Heart right ventricle (tissue), 16 donors: ENCODE data around the gene DNAI2. TPM values are rescaled to one million over a fixed set of nuclear protein-coding genes. Genes with fewer than 3 reads are reported as not detected.

Experiments used
- ATAC-seq, 8 donors: fragments of 200-7000 bp; cut with Tn5 transposase; one replicate each; pipeline ENCODE4 v1.9.1; 2020; ENCODE audit warnings: mild to moderate bottlenecking in 8 of 8, moderate library complexity in 8 of 8, moderate number of reproducible peaks in 1 of 8
- DNase-seq, 2 donors: peaks; one replicate each; pipeline ENCODE4 v3.0.0-alpha.2; 2020
- H3K27ac ChIP-seq, 10 donors: fragments of 200-600 bp; sonication (generic) in 2 of 10; one replicate each; pipeline versions ENCODE4 v1.5.0 to v1.8.0; 2020 to 2022; ENCODE audit warnings: mild to moderate bottlenecking in 3 of 10
- H3K27me3 ChIP-seq, 7 donors: fragments of 200-600 bp; one replicate each; pipeline ENCODE4 v1.8.0; 2021 to 2022; ENCODE audit warnings: mild to moderate bottlenecking in 2 of 7
- H3K36me3 ChIP-seq, 9 donors: fragments of 200-600 bp; sonication (generic) in 1 of 9; one replicate each; pipeline versions ENCODE4 v1.5.0 to v1.8.0; 2020 to 2022; ENCODE audit warnings: mild to moderate bottlenecking in 2 of 9
- H3K4me1 ChIP-seq, 9 donors: fragments of 200-600 bp; sonication (generic) in 1 of 9; one replicate each; pipeline versions ENCODE4 v1.5.0 to v1.8.0; 2020 to 2022; ENCODE audit warnings: mild to moderate bottlenecking in 4 of 9
- H3K4me3 ChIP-seq, 10 donors: fragments of 200-600 bp; sonication (generic) in 2 of 10; one replicate each; pipeline versions ENCODE4 v1.5.0 to v1.8.0; 2020 to 2022; ENCODE audit warnings: mild to moderate bottlenecking in 7 of 10, moderate library complexity in 2 of 10
- H3K9me3 ChIP-seq, 11 donors: fragments of 200-600 bp in 10 of 11; sonication (generic) in 2 of 11; one replicate each; pipeline versions ENCODE4 v1.5.0 to v1.8.0; 2013 to 2022; ENCODE audit warnings: mild to moderate bottlenecking in 2 of 11, control low read depth in 1 of 11, moderate library complexity in 1 of 11
- WGBS, 2 donors: extraction: QIAGEN DNeasy Blood & Tissue Kit; methylation state at CpG; one replicate each; pipeline ENCODE4 v1.1.7; 2013; ENCODE audit warnings: inconsistent platforms in 1 of 2; 5-methylcytosine and 5-hydroxymethylcytosine counted together
- intact Hi-C, 10 donors: fragments of 100-400 bp; cut with DNase I; formaldehyde crosslinking; loops; one replicate each; pipeline versions ENCODE4 v1.11.1 to v1.14.2; 2022
- polyA plus RNA-seq, 2 donors: library from polyadenylated mRNA; stranded (reverse); fragments of 200-250 nt; gene quantifications; one replicate each; pipeline ENCODE4 v1.2.3, GENCODE V29; 2013
- total RNA-seq, 10 donors: library from RNA; stranded (reverse); fragmentation: NEBNext Ultra II Directional in 3 of 10; extraction: Animal tissue kit (Norgen Biotek cat#: 25700) in 3 of 10; gene quantifications; one replicate each; pipeline versions ENCODE4 v1.2.1 to v1.2.4, GENCODE V29; 2021 to 2023
- TF ChIP-seq, protein P1 (sequence below), 9 donors: fragments of 200-600 bp; sonication (generic) in 2 of 9; IDR thresholded peaks; one replicate each; pipeline versions ENCODE4 v1.5.0 to v1.8.0; 2021 to 2022; ENCODE audit warnings: antibody characterized with exemption in 9 of 9, mild to moderate bottlenecking in 5 of 9, moderate library complexity in 1 of 9
- donor health status: Arrhythmogenic right ventricular cardiomyopathy.
- donor health status: ischemic (EF 13 %, LVEDD 7.1; RV severe dilation, severe dysfunction).
- donor health status: healthy with polysubstance abuse.
- donor health status: DM: no; HTN: yes; CAD: no.
- donor health status: DM: no; HTN: no; CAD: no.
- donor health status: ischemic (EF 25% LVEDD 6.9; RV normal size, moderate dysfunction).
- donor health status: ischemic (EF 25% LVEDD 5.7; RV mildly dilated, moderate dysfunction).
- donor health status: healthy.
- donor health status: DM: yes; HTN: yes; CAD: no.
- donor health status: Ischemic cardiomyopathy.
- donor health status: ischemic (EF 35%, LVEDD 5.7; RV mildly dilated, moderate dysfunction).
- donor health status: nonischemic (EF 11% LVEDD 7.7; RV severe dilation, severe dysfunction).
- donor health status: DM: yes; HTN: yes; CAD: no.
- donor health status: PGD.
- donor health status: ischemic (EF 29% LVEDD 5.4; RV normal size, mild dysfunction).
- donor health status: nonischemic (EF 23%, LVEDD 6.1; RV moderate dilation, normal function).

DNAI2 gene
- total and polyA plus RNA-seq, 12 donors = 0.16 TPM; not detected in 11

DNA sequence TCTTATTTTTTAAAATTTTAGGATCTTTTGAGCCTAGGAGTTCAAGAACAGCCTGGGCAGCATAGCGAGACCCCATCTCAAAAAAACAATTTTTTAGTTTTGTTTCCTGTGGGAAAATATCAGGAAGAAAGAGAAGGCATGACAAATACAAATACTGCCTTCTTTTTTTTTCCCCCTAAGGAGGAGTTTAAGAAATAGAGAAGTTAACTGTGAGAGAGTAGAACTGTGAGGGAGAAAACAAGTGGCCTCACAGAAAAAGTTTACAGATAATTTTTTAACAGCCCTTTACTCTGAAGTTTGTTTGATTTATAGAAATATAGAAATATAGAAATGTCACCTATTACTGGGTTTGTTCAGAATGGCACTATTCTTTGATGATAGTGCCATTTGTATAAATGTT lies 39.5 kb upstream of the DNAI2 start:
- WGBS, 2 donors = 75 to 93% methylated on average over 1 of the region's 1 CpG
- TF ChIP-seq, protein P1, sequence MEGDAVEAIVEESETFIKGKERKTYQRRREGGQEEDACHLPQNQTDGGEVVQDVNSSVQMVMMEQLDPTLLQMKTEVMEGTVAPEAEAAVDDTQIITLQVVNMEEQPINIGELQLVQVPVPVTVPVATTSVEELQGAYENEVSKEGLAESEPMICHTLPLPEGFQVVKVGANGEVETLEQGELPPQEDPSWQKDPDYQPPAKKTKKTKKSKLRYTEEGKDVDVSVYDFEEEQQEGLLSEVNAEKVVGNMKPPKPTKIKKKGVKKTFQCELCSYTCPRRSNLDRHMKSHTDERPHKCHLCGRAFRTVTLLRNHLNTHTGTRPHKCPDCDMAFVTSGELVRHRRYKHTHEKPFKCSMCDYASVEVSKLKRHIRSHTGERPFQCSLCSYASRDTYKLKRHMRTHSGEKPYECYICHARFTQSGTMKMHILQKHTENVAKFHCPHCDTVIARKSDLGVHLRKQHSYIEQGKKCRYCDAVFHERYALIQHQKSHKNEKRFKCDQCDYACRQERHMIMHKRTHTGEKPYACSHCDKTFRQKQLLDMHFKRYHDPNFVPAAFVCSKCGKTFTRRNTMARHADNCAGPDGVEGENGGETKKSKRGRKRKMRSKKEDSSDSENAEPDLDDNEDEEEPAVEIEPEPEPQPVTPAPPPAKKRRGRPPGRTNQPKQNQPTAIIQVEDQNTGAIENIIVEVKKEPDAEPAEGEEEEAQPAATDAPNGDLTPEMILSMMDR (IDR thresholded peaks at IDR 0.05) = no peak
- H3K36me3 ChIP-seq = peaks cover 0 to 55% (median 4%) of the 10 kb centered on the region in 9 donors
- ATAC-seq (no peak), DNase-seq (no peak)
- H3K27ac ChIP-seq = peak overlapping the region in 8 of 10 donors; percentile 2 to 88 (median 62)
- peaks cover 0 to 54% (median 32%) of the 10 kb centered on the region in 9 donors for H3K4me1 ChIP-seq
- intact Hi-C loops = loop anchor here in 2 of 10 donors (2.0 kb wide), 1 partner anchor 20 kb away; no protein-coding TSS in a partner anchor
- no peak overlapping the region for H3K4me3 ChIP-seq
- H3K9me3 ChIP-seq = no peaks in the 10 kb centered on the region
- no peaks in the 10 kb centered on the region for H3K27me3 ChIP-seq

DNA sequence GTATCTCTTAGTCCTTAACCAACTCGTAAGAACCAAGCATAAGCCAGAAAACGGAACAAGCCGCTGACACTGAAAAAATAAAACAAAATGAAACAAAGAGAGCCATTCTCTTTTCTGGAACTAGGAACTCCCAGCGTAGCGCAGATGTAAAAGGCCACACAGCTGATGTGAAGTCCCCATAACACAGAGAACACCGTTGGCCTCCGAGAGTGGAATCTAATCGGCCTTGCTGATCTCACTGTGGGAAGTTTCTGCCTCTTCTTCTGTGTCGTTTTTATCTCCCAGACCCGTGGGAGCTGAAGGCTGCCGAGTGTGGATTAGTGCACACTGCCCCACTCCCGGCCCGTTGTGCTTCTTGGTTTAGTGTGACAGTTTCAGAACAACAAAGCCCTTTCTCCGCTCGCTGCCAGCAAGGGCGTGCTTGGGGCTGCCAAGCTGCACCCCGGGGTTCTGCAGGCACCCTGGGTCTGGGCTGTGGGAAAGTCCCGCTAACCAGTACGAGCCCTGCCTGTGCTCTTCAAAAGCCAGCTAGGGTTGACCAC lies 38.9 kb upstream of the DNAI2 start:
- 38 to 48% methylated on average over 19 of the region's 19 CpGs for WGBS, 2 donors
- TF ChIP-seq, protein P1 (IDR thresholded peaks at IDR 0.05) = no peak
- intact Hi-C loops = loop anchor here in 2 of 10 donors (2.0 kb wide), 1 partner anchor 20 kb away; no protein-coding TSS in a partner anchor
- Histone ChIP-seq H3K4me3 (peak overlapping the region in 6 of 10 donors; percentile 4 to 31 (median 21)), H3K36me3 (peaks cover 0 to 50% (median 4%) of the 10 kb centered on the region in 9 donors), H3K27me3 (no peaks in the 10 kb centered on the region), H3K9me3 (no peaks in the 10 kb centered on the region), H3K4me1 (peaks cover 0 to 60% (median 34%) of the 10 kb centered on the region in 9 donors), H3K27ac (peak overlapping the region in 8 of 10 donors; percentile 2 to 88 (median 62))
- DNase-seq = no peak
- ATAC-seq = peak in 6 of 8 donors; percentile 21 to 41 (median 30)

DNA sequence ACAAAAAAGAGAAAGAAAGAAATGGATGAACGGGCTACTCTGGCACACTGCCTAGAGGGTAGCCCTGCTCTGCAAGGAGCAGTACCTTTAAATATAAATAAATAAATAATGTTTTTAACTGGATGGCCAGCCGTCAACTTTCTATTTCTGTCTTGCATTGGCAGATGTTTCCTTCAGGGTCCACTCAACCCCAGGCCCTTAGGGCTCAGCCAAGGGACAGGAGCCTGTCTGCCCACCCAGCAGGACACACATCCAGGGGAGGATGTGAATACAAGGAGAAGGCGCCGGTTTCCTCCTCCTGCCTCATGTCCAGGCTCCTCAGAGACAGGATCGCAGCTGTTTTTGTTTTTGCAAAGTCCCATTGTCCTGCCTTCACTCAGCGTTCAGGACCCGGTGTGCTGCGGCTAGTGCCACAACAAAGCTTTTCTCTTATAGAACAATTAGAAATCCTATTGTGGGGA lies 38.1 kb upstream of the DNAI2 start:
- peak overlapping the region in 9 of 10 donors; percentile 2 to 88 (median 57) for H3K27ac ChIP-seq
- DNase-seq (peak in 1 of 2 donors; percentile 32), ATAC-seq (peak; percentile 23 to 79 (median 60))
- H3K27me3 ChIP-seq = no peaks in the 10 kb centered on the region
- intact Hi-C loops = loop anchor here in 2 of 10 donors (2.0 kb wide), 1 partner anchor 21 kb away; no protein-coding TSS in a partner anchor
- peaks cover 0 to 42% (median 4%) of the 10 kb centered on the region in 9 donors for H3K36me3 ChIP-seq
- WGBS, 2 donors = 25 to 27% methylated on average over 8 of the region's 8 CpGs
- TF ChIP-seq, protein P1 (IDR thresholded peaks at IDR 0.05) = no peak
- no peaks in the 10 kb centered on the region for H3K9me3 ChIP-seq
- no peak overlapping the region for H3K4me3 ChIP-seq
- peaks cover 2 to 69% (median 42%) of the 10 kb centered on the region in 9 donors for H3K4me1 ChIP-seq

DNA sequence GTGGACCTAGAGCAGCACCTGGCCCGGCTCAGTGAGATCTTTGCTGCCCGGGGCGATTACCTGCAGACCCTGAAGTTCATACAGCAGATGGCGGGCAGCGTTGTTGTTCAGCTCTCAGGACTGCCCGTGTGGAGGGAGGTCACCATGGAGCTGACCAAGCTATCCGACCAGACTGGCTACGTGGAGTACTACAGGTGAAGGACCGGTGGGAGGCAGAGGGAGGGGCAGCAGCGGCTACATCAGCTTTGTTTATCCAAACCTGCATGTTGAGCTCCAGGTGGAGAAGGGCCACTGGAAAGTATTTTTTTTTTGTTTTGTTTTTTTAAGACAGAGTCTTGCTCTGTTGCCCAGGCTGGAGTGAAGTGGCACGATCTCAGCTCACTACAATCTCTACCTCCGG lies 36.7 kb upstream of the DNAI2 start:
- DNase-seq = no peak
- no peak overlapping the region for H3K4me3 ChIP-seq
- intact Hi-C loops = no loop called here
- 92 to 96% methylated on average over 12 of the region's 12 CpGs for WGBS, 2 donors
- ATAC-seq = no peak
- TF ChIP-seq, protein P1 (IDR thresholded peaks at IDR 0.05) = no peak
- peaks cover 6 to 81% (median 56%) of the 10 kb centered on the region in 9 donors for H3K4me1 ChIP-seq
- H3K36me3 ChIP-seq = peaks cover 0 to 28% (median 0%) of the 10 kb centered on the region in 9 donors
- no peaks in the 10 kb centered on the region for H3K27me3 ChIP-seq
- H3K27ac ChIP-seq = no peak overlapping the region
- H3K9me3 ChIP-seq = no peaks in the 10 kb centered on the region
